Measurements from ENCODE around the gene ATRAID. TPM values are rescaled to one million over a fixed set of nuclear protein-coding genes. Genes with fewer than 3 reads are reported as not detected.
"Not testable (repeated sequence)": the region's sequence is repeated elsewhere in the genome, so short reads cannot be mapped to it uniquely, and the experiment has no call there.

ATRAID gene
- total RNA-seq, 1 donor, result 166 TPM

- no peak for DNase-seq (ENCODE audit: low read depth)
- no peak for TF ChIP-seq CTCF (IDR thresholded peaks at IDR 0.05; ENCODE audit: insufficient read depth, low read depth, low read length)
- H3K4me3 ChIP-seq (ENCODE audit: low read depth, low read length), result no peak overlapping the region
These were observed 37.2 kb upstream of the ATRAID start for GRCh38 chr2:27174638-27175037.

- TF ChIP-seq CTCF (IDR thresholded peaks at IDR 0.05; ENCODE audit: insufficient read depth, low read depth, low read length), result no peak
- H3K4me3 ChIP-seq (ENCODE audit: low read depth, low read length), result no peak overlapping the region
- no peak for DNase-seq (ENCODE audit: low read depth)
These were observed 36.5 kb upstream of the ATRAID start for GRCh38 chr2:27175330-27175729.

- not testable (repeated sequence) for DNase-seq (ENCODE audit: low read depth); H3K4me3 ChIP-seq (ENCODE audit: low read depth, low read length)
These were observed 36.1 kb upstream of the ATRAID start for GRCh38 chr2:27175781-27176180.

- no peak overlapping the region for H3K4me3 ChIP-seq (ENCODE audit: low read depth, low read length)
- no peak for TF ChIP-seq CTCF (IDR thresholded peaks at IDR 0.05; ENCODE audit: insufficient read depth, low read depth, low read length)
- no peak for DNase-seq (ENCODE audit: low read depth)
These were observed 34.1 kb upstream of the ATRAID start for GRCh38 chr2:27177441-27178351.

- no peak for DNase-seq (ENCODE audit: low read depth)
- TF ChIP-seq CTCF (IDR thresholded peaks at IDR 0.05; ENCODE audit: insufficient read depth, low read depth, low read length), result no peak
- H3K4me3 ChIP-seq (ENCODE audit: low read depth, low read length), result no peak overlapping the region
These were observed 33.4 kb upstream of the ATRAID start for GRCh38 chr2:27178469-27178868.

- no peak overlapping the region for H3K4me3 ChIP-seq (ENCODE audit: low read depth, low read length)
- no peak for TF ChIP-seq CTCF (IDR thresholded peaks at IDR 0.05; ENCODE audit: insufficient read depth, low read depth, low read length)
- no peak for DNase-seq (ENCODE audit: low read depth)
These were observed 32.4 kb upstream of the ATRAID start for GRCh38 chr2:27179344-27180000.

GRCh38 chr2:27182346-27182745, 29.5 kb upstream of the ATRAID start:
- no peak for TF ChIP-seq CTCF (IDR thresholded peaks at IDR 0.05; ENCODE audit: insufficient read depth, low read depth, low read length)
- peak; percentile 26 for DNase-seq (ENCODE audit: low read depth)
- H3K4me3 ChIP-seq (ENCODE audit: low read depth, low read length), result no peak overlapping the region
